HK-2 (cell line): Measurements from ENCODE around the gene UBR7.
A peak's percentile ranks its signal among the peaks of the same experiment; 100 is the strongest.
"Not testable (repeated sequence)": the region's sequence is repeated elsewhere in the genome, so short reads cannot be mapped to it uniquely, and the experiment has no call there.

ENCODE experiments used
- DNase-seq: peaks from one replicate; pipeline ENCODE4 v3.0.0-alpha.2; 2018; ENCODE audit not compliant: unreplicated experiment

The UBR7 gene, protein sequence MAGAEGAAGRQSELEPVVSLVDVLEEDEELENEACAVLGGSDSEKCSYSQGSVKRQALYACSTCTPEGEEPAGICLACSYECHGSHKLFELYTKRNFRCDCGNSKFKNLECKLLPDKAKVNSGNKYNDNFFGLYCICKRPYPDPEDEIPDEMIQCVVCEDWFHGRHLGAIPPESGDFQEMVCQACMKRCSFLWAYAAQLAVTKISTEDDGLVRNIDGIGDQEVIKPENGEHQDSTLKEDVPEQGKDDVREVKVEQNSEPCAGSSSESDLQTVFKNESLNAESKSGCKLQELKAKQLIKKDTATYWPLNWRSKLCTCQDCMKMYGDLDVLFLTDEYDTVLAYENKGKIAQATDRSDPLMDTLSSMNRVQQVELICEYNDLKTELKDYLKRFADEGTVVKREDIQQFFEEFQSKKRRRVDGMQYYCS

GRCh38 chr14:93206793-93207467 lies at the start of gene UBR7, which contains the start of gene GON7:
TSS of gene UBR7 (plus strand) at chr14:93207256. CDS start at chr14:93207292, 36 bp downstream.
TSS of gene GON7 (minus strand) at chr14:93207065. CDS start at chr14:93207037, 28 bp downstream.
- peak; percentile 96 for DNase-seq

- not testable (repeated sequence) for DNase-seq
These were observed 48.7 kb upstream of the UBR7 start for GRCh38 chr14:93158349-93158748.

GRCh38 chr14:93159625-93160352 lies 47.3 kb upstream of the UBR7 start:
- DNase-seq, result not testable (repeated sequence)

DNA sequence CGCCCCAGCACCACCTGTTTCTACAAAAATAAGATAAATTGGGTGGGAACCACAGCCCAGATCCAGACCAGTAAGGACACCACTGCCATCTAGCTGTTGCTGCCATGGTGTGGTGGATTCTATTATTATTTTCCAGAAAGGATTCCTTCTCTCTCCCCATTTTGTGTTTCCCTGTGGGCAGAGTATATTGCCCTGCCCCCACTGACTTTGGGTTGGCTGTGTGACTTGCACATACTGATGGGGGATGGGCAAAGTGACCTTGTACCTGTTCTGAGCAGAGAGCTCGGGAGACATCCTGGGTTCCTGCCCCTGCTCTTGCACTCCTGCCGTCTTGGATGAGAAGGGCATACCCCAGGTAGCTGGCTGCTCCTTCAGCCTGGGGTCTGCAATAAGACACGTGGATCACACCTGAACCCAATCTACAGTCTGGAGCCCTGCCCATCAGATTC lies 46.7 kb upstream of the UBR7 start:
- no peak for DNase-seq

- DNase-seq, result no peak
These were observed 45.6 kb upstream of the UBR7 start for GRCh38 chr14:93161411-93161940.

DNA sequence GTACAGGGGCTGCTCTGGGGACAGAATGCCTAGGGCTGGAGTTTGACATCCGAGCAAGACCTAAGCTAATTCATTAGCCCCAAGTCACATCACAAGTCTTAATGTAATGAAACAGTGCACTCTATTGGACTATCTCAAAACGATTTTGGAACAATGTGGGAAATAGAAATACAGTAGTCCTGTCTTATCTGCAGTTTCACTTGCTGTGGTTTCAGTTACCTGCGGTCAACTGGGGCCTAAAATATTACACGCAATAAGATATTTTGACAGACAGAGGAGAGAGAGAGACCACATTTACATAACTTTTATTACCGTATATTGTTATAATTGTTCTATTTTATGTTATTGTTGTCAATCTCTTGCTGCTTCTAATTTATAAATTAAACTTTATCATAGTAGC lies 43.5 kb upstream of the UBR7 start:
- DNase-seq, result no peak

- not testable (repeated sequence) for DNase-seq
These were observed 41.5 kb upstream of the UBR7 start for GRCh38 chr14:93165271-93166265.

DNA sequence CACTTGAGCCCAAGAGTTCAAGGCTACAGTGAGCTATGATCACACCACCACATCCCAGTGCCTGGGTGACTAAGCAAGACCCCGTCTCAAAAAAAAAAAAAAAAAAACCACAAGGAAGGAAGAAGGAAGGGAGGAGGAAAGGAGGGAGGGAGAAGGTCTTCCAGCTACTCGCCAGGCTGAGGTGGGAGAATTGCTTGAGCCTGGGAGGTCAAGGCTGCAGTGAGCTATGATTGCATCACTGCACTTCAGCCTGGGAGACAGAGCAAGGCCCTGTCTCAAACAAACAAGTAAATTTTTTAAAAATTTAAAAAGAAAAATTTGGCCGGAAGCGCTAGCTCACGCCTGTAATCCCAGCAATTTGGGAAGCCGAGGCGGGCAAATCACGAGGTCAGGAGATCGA lies 38.4 kb upstream of the UBR7 start:
- not testable (repeated sequence) for DNase-seq

- DNase-seq, result not testable (repeated sequence)
These were observed 37.4 kb upstream of the UBR7 start for GRCh38 chr14:93169619-93170018.

DNA sequence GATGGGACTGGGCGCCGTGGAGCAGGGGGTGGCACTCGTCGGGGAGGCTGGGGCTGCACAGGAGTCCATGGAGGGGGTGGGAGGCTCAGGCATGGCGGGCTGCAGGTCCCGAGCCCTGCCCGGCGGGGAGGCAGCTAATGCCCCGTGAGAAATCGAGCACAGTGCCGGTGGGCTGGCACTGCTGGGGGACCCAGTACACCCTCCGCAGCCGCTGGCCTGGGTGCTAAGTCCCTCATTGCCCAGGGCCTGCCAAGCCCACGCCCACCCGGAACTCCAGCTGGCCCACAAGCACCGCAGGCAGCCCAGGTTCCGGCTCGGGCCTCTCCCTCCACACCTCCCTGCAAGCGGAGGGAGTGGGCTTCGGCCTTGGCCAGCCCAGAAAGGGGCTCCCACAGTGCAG lies 36.9 kb upstream of the UBR7 start:
- not testable (repeated sequence) for DNase-seq

DNA sequence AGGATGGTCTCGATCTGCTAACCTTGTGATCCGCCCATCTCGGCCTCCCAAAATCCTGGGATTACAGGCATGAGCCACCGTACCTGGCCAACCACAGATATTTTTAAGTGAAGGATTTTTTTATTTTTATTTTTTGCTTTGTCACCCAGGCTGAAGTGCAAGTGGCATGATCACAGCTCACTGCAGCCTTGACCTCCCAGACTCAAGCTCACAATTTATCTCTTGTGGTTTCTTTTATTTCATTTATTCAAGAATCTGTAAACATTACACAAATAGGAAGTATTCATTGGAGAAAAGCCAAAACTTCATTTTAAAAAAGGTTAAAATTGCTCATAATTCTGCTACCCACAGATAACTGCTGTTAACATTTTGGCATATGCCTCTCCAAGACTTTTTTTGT lies 35.7 kb upstream of the UBR7 start:
- DNase-seq, result no peak

DNA sequence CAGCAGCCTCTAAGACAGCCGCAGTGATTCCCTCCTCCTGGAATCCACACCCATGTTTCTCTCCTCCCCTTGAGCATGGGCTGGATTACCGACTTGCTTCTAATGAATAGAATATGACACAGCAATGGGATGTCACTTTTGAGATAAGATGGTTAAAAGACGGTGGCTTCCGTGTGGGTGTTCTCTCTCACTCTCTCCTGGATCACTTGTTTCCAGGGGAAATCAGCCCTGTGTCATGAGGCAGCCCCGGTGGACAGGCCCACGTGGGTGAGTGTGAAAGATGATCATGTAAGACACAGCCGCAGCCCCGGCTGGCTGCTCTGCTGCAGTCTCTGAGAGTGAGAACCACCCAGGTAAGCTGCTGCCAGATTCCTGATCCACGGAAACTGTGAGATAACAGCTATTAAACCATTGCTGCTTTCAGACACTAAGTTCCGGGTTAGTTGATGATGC lies 33.1 kb upstream of the UBR7 start:
- DNase-seq, result no peak

GRCh38 chr14:93174731-93175130 lies 32.3 kb upstream of the UBR7 start:
- not testable (repeated sequence) for DNase-seq

GRCh38 chr14:93175492-93175891 lies 31.6 kb upstream of the UBR7 start:
- DNase-seq, result no peak

GRCh38 chr14:93183596-93184317 lies 23.3 kb upstream of the UBR7 start:
- DNase-seq, result no peak

DNA sequence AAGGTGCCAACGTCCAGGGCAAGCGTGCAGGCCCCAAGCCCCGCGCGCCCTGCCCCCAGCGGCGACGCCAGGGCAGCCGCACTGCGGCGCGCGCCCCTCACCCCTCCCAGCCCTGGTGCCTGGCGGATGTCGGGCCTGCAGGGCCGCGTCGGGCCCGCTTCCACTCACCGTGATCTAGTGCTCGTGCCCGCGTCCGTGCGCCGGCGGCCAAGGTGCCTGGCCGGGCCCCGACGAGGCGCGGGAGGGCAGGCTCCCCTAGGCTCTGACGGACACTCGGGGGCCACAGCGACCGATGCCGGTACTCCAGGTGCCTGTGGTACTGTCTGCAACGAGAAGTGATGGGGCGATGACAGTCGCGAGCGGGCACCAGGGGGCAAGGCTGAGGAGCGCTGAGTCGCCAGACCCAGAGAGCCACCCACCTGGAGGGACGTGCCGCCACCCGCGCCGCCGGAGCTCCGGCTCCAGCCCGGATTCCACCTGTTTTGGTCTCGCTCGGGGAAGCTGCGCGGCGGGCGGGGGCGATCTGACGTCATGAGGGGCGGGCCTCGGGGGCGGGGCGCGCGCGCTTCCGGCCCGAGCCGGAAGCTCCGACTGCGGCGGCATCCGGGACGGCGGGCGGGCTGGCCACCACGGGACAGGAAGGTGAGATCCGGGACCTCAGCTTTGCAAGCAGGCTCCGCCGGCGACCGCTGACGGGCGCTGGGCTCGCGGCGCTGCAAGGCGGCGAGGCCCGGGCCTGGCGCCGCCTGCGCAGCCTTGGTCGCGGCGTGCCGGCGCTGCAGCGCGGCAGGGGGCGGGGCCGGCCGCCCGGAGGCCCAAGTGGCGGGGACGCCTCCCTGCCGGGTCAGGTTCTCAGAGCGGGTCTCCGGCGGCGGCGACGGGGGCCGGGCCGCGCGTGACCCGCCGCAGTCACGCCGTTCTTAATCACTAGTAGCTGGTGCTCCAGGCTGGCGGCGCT lies 22.4 kb upstream of the UBR7 start, which contains the start of the genes LYSET and MOAP1:
TSS of gene LYSET (plus strand) at position 927 of the 958 bp plus-strand sequence. CDS start 89 bp downstream, outside the sequence.
TSS of gene MOAP1 (minus strand) at position 507 of the 958 bp plus-strand sequence. CDS start 655 bp downstream, outside the sequence.
- peak; percentile 89 for DNase-seq

DNA sequence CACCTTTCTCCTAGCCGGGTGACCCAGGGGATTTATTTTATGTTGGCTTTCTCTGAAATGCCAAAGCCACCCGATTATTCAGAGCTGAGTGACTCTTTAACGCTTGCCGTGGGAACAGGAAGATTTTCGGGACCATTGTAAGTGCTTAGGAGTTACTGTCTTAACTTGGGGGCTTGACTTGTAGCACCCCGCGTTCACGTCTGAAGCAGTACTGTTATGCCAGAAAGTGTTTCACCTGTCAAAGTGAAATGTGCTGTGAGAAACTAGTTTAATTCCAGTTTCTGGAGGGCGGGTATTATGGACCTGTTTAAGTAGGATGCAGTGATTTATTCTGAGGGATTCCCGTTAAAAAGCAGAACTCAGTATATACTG lies 21.7 kb upstream of the UBR7 start:
- DNase-seq, result no peak

DNA sequence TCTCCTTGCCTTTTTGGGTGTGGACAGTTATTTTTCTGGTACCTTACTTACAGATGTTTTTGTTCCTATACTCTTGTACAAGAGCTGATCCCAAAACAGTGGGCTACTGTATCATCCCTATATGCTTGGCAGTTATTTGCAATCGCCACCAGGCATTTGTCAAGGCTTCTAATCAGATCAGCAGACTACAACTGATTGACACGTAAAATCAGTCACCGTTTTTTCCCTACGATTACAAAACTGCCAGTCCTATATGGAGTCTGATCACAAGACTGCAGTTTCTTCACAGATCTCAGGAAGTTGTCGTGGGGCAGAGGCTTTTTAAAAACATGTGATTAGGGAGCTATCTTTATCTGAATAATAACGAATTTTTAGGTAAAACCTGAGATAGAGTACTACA lies 20.6 kb upstream of the UBR7 start:
- DNase-seq, result no peak

DNA sequence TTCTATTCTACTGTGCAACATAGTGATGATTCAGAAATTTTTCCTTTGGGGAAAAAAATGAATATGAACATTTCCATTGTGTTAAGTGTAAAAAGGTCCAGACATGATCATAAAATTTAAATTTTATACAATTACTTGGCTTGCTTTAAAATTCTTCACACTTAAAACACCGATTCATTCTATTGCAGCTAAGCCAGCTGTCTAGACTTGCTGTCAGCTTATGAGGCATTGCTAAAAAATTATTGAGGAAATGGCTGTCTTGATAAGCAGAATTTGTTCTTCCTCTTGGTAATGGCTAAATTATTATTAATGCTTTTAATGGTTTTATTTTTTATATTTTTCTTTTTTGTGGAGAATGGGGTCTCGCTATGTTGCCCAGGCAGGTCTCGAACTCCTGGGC lies 20.1 kb upstream of the UBR7 start:
- no peak for DNase-seq
